ENCODE data around the gene LILRB4. TPM values are rescaled to one million over a fixed set of nuclear protein-coding genes. Genes with fewer than 3 reads are reported as not detected.

The LILRB4 gene
- total RNA-seq = not detected in 2 replicates

GRCh38 chr19:54662730-54663129 is at the start of gene LILRB4:
Gene LILRB4, plus strand, starts transcription at chr19:54662985. Its CDS starts 49 bp downstream, at chr19:54663034.

GRCh38 chr19:54630262-54630661 is 32.5 kb upstream of the LILRB4 start, which contains the start of gene LILRB1:
Gene LILRB1, plus strand, starts transcription at chr19:54630484. Its CDS starts 590 bp downstream, at chr19:54631074.

Other genes with a start within 250 kb of the LILRB4 start
- gene TTYH1, start 247.5 kb upstream of the LILRB4 start, total RNA-seq = not detected in 2 replicates
- 14.7 and 52.6 TPM in 2 replicates for gene LENG8, start 213.8 kb upstream of the LILRB4 start, total RNA-seq
- 11.4 and 13.7 TPM in 2 replicates for gene LENG9, start 199.2 kb upstream of the LILRB4 start, total RNA-seq
- gene CDC42EP5, start 189.7 kb upstream of the LILRB4 start, total RNA-seq = 17.7 and 24.6 TPM in 2 replicates
- not detected in 2 replicates for gene LAIR2, start 160.2 kb upstream of the LILRB4 start, total RNA-seq
- not detected in 2 replicates for gene LILRA2, start 89.2 kb upstream of the LILRB4 start, total RNA-seq
- gene LILRA1, start 69.4 kb upstream of the LILRB4 start, total RNA-seq = not detected in 2 replicates
- not detected in 2 replicates for gene LILRB1, start 32.5 kb upstream of the LILRB4 start, total RNA-seq
- gene KIR3DL3, start 61.5 kb downstream of the LILRB4 start, total RNA-seq = not detected in 2 replicates
- not detected in 2 replicates for gene KIR2DL3, start 75.5 kb downstream of the LILRB4 start, total RNA-seq
- gene KIR2DL1, start 106.8 kb downstream of the LILRB4 start, total RNA-seq = not detected in 2 replicates
- not detected in 2 replicates for gene KIR2DL4, start 140.6 kb downstream of the LILRB4 start, total RNA-seq
- not detected in 2 replicates for gene KIR3DL1, start 153.5 kb downstream of the LILRB4 start, total RNA-seq
- not detected in 2 replicates for gene KIR2DS4, start 169.7 kb downstream of the LILRB4 start, total RNA-seq
- not detected in 2 replicates for gene KIR3DL2, start 187.5 kb downstream of the LILRB4 start, total RNA-seq
- not detected in 2 replicates for gene FCAR, start 211.2 kb downstream of the LILRB4 start, total RNA-seq
- not detected in 2 replicates for gene NCR1, start 243.2 kb downstream of the LILRB4 start, total RNA-seq

Data from nasal cavity respiratory epithelium epithelial cell of viscerocranial mucosa (primary cell).